A549 (cell line): ENCODE data around the gene BABAM2.

Experiments used
- CHD4 ChIP-seq: fragments of 200-600 bp; sonication (generic); IDR thresholded peaks from 2 replicates; pipeline ENCODE4 v1.6.1; 2016; ENCODE audit warnings: antibody characterized with exemption, mild to moderate bottlenecking, borderline replicate concordance
- CTCF ChIP-seq: fragments of >200 bp; sonication (Bioruptor Twin); formaldehyde crosslinking; IDR thresholded peaks from 3 replicates; pipeline ENCODE4 v1.5.1; 2016
- ELK1 ChIP-seq: fragments of 150-350 bp; IDR thresholded peaks from 2 replicates; pipeline ENCODE4 v1.6.1; 2014; ENCODE audit warnings: low read depth, mild to moderate bottlenecking, low read length
- ESRRA ChIP-seq: fragments of 150-350 bp; IDR thresholded peaks from 2 replicates; pipeline ENCODE4 v1.6.1; 2014; ENCODE audit warnings: mild to moderate bottlenecking, low read length, borderline replicate concordance
- GATA3 ChIP-seq: IDR thresholded peaks from 2 replicates; pipeline ENCODE4 v1.6.1; 2012; ENCODE audit warnings: borderline replicate concordance
- HMGXB4 ChIP-seq: fragments of 250-450 bp; sonication (Bioruptor Pico); IDR thresholded peaks from 2 replicates; pipeline ENCODE4 v1.5.0; 2021; ENCODE audit warnings: mild to moderate bottlenecking, moderate library complexity, borderline replicate concordance
- JUN ChIP-seq, 2 experiments: fragments of >200 bp; sonication (Bioruptor Twin); formaldehyde crosslinking; IDR thresholded peaks; 2 replicates in 1 of 2; 3 replicates in 1 of 2; pipeline ENCODE4 v1.6.1; 2016 to 2017
- MAX ChIP-seq: IDR thresholded peaks from 2 replicates; pipeline ENCODE4 v1.6.1; 2012
- MAZ ChIP-seq: fragments of 150-350 bp; IDR thresholded peaks from 2 replicates; pipeline ENCODE4 v1.6.1; 2014; ENCODE audit warnings: antibody characterized with exemption, low read depth, low read length, borderline replicate concordance
- POLR2A ChIP-seq: IDR thresholded peaks from 2 replicates; pipeline ENCODE4 v1.6.1; 2012; ENCODE audit warnings: mild to moderate bottlenecking, low read length
- RAD21 ChIP-seq, 2 experiments: fragments of >200 bp in 1 of 2; sonication (Bioruptor Twin) in 1 of 2; formaldehyde crosslinking in 1 of 2; IDR thresholded peaks in 1 of 2; conservative IDR thresholded peaks in 1 of 2; 2 replicates in 1 of 2; 3 replicates in 1 of 2; pipeline ENCODE4 v1.6.1; 2012 to 2018; ENCODE audit warnings: inconsistent platforms in 1 of 2
- REST ChIP-seq: fragments of 200-600 bp; sonication (generic); IDR thresholded peaks from 2 replicates; pipeline ENCODE4 v1.6.1; 2016; ENCODE audit warnings: antibody characterized with exemption, mild to moderate bottlenecking, moderate library complexity
- RFX5 ChIP-seq: fragments of 450-650 bp; IDR thresholded peaks from 2 replicates; pipeline ENCODE4 v1.7.1; 2014; ENCODE audit warnings: antibody characterized with exemption, mild to moderate bottlenecking, moderate library complexity
- SREBF2 ChIP-seq: fragments of 450-650 bp; IDR thresholded peaks from 2 replicates; pipeline ENCODE4 v1.6.1; 2014; ENCODE audit warnings: mild to moderate bottlenecking, moderate library complexity

- TF ChIP-seq ESRRA: no peak
- no peak for TF ChIP-seq CTCF
- TF ChIP-seq MAX: no peak
- no peak for TF ChIP-seq ELK1
- TF ChIP-seq RFX5: no peak
- TF ChIP-seq MAZ: no peak
- TF ChIP-seq CHD4: no peak
- no peak for TF ChIP-seq REST
- TF ChIP-seq HMGXB4 (CRISPR knock-in tag): no peak
- no peak for TF ChIP-seq JUN (IDR thresholded peaks at IDR 0.05)
- TF ChIP-seq RAD21 (conservative IDR thresholded peaks at IDR 0.05 in 1 of 2, IDR thresholded peaks at IDR 0.05 in 1 of 2): no peak
- no peak for TF ChIP-seq POLR2A
- no peak for TF ChIP-seq GATA3
- no peak for TF ChIP-seq SREBF2
Observed at GRCh38 chr2:28252311-28252710, 361.8 kb downstream of the BABAM2 start.
